ENCODE measurements around the gene REV3L. TPM values are rescaled to one million over a fixed set of nuclear protein-coding genes. Genes with fewer than 3 reads are reported as not detected.
"Not testable (repeated sequence)": the region's sequence is repeated elsewhere in the genome, so short reads cannot be mapped to it uniquely, and the experiment has no call there.

Gene REV3L
- total RNA-seq, 1 donor from 2014 or later, result 26.4 TPM

GRCh38 chr6:111480988-111481822 is 1.8 kb downstream of the REV3L start:
- H3K9me3 Mint-ChIP-seq (ENCODE audit: unreplicated experiment), result no peaks in the 10 kb centered on the region
- H3K4me3 Mint-ChIP-seq (ENCODE audit: unreplicated experiment), result peak overlapping the region; percentile 96
- peak overlapping the region; percentile 94 for H3K27ac Mint-ChIP-seq (ENCODE audit: unreplicated experiment)
- peaks cover 56% of the 10 kb centered on the region for H3K4me1 Mint-ChIP-seq (ENCODE audit: unreplicated experiment)
- no peaks in the 10 kb centered on the region for H3K27me3 Mint-ChIP-seq (ENCODE audit: unreplicated experiment)
- no peaks in the 10 kb centered on the region for H3K36me3 Mint-ChIP-seq (ENCODE audit: unreplicated experiment)
- no peak for DNase-seq (ENCODE audit: extremely low spot score, unreplicated experiment)
- TF ChIP-seq CTCF (IDR thresholded peaks at IDR 0.05), result no peak

GRCh38 chr6:111478749-111479148 is 4.3 kb downstream of the REV3L start:
- peak overlapping the region; percentile 15 for H3K27ac Mint-ChIP-seq (ENCODE audit: unreplicated experiment)
- H3K27me3 Mint-ChIP-seq (ENCODE audit: unreplicated experiment), result no peaks in the 10 kb centered on the region
- peak; percentile 71 for TF ChIP-seq CTCF (IDR thresholded peaks at IDR 0.05)
- no peaks in the 10 kb centered on the region for H3K36me3 Mint-ChIP-seq (ENCODE audit: unreplicated experiment)
- H3K4me1 Mint-ChIP-seq (ENCODE audit: unreplicated experiment), result peaks cover 40% of the 10 kb centered on the region
- no peaks in the 10 kb centered on the region for H3K9me3 Mint-ChIP-seq (ENCODE audit: unreplicated experiment)
- no peak overlapping the region for H3K4me3 Mint-ChIP-seq (ENCODE audit: unreplicated experiment)
- DNase-seq (ENCODE audit: extremely low spot score, unreplicated experiment), result no peak

- no peaks in the 10 kb centered on the region for H3K27me3 Mint-ChIP-seq (ENCODE audit: unreplicated experiment)
- no peak for TF ChIP-seq CTCF (IDR thresholded peaks at IDR 0.05)
- H3K4me3 Mint-ChIP-seq (ENCODE audit: unreplicated experiment), result no peak overlapping the region
- no peaks in the 10 kb centered on the region for H3K36me3 Mint-ChIP-seq (ENCODE audit: unreplicated experiment)
- peaks cover 40% of the 10 kb centered on the region for H3K4me1 Mint-ChIP-seq (ENCODE audit: unreplicated experiment)
- no peak for DNase-seq (ENCODE audit: extremely low spot score, unreplicated experiment)
- H3K27ac Mint-ChIP-seq (ENCODE audit: unreplicated experiment), result peak overlapping the region; percentile 3
- H3K9me3 Mint-ChIP-seq (ENCODE audit: unreplicated experiment), result no peaks in the 10 kb centered on the region
These were observed 4.9 kb downstream of the REV3L start for GRCh38 chr6:111478064-111478476.

- no peak overlapping the region for H3K27ac Mint-ChIP-seq (ENCODE audit: unreplicated experiment)
- H3K4me1 Mint-ChIP-seq (ENCODE audit: unreplicated experiment), result peaks cover 41% of the 10 kb centered on the region
- no peaks in the 10 kb centered on the region for H3K36me3 Mint-ChIP-seq (ENCODE audit: unreplicated experiment)
- no peaks in the 10 kb centered on the region for H3K9me3 Mint-ChIP-seq (ENCODE audit: unreplicated experiment)
- H3K27me3 Mint-ChIP-seq (ENCODE audit: unreplicated experiment), result no peaks in the 10 kb centered on the region
- no peak for TF ChIP-seq CTCF (IDR thresholded peaks at IDR 0.05)
- no peak overlapping the region for H3K4me3 Mint-ChIP-seq (ENCODE audit: unreplicated experiment)
- no peak for DNase-seq (ENCODE audit: extremely low spot score, unreplicated experiment)
These were observed 5.5 kb downstream of the REV3L start for GRCh38 chr6:111477481-111477938.

- not testable (repeated sequence) for H3K4me3 Mint-ChIP-seq (ENCODE audit: unreplicated experiment); H3K9me3 Mint-ChIP-seq (ENCODE audit: unreplicated experiment); H3K27me3 Mint-ChIP-seq (ENCODE audit: unreplicated experiment); H3K27ac Mint-ChIP-seq (ENCODE audit: unreplicated experiment); H3K36me3 Mint-ChIP-seq (ENCODE audit: unreplicated experiment); DNase-seq (ENCODE audit: extremely low spot score, unreplicated experiment)
- H3K4me1 Mint-ChIP-seq (ENCODE audit: unreplicated experiment), result peaks cover 36% of the 10 kb centered on the region
These were observed 7.0 kb downstream of the REV3L start for GRCh38 chr6:111476061-111476460.

Data from osteocyte (in vitro differentiated cells).